Stomach (tissue), 9 donors: Measurements from ENCODE around the gene CDK17. TPM values are rescaled to one million over a fixed set of nuclear protein-coding genes. Genes with fewer than 3 reads are reported as not detected.
A peak's percentile ranks its signal among the peaks of the same experiment; 100 is the strongest.
"Not testable (repeated sequence)": the region's sequence is repeated elsewhere in the genome, so short reads cannot be mapped to it uniquely, and the experiment has no call there.

Experiments used
- DNase-seq, 2 donors: peaks; one replicate each; pipeline versions ENCODE4 v3.0.0 to v3.0.0-alpha.2; 2013 to 2019
- H3K27ac ChIP-seq, 5 donors: fragments of 200-600 bp in 4 of 5; sonication (generic) in 4 of 5; one replicate each; pipeline ENCODE4 v1.5.1; 2013 to 2019; ENCODE audit warnings: mild to moderate bottlenecking in 1 of 5, moderate library complexity in 1 of 5
- H3K27me3 ChIP-seq, 3 donors: fragments of 200-600 bp; sonication (generic); one replicate each; pipeline ENCODE4 v1.5.1; 2017 to 2019; ENCODE audit warnings: mixed run types in 1 of 3
- H3K36me3 ChIP-seq, 4 donors: fragments of 200-600 bp; sonication (generic); 1 replicate in 3 of 4; 2 replicates in 1 of 4; pipeline ENCODE4 v1.5.1; 2016 to 2019
- H3K4me1 ChIP-seq, 4 donors: fragments of 200-600 bp; sonication (generic); one replicate each; pipeline ENCODE4 v1.5.1; 2016 to 2019
- H3K4me3 ChIP-seq, 4 donors: fragments of 200-600 bp; sonication (generic) in 3 of 4; one replicate each; pipeline ENCODE4 v1.5.1; 2016 to 2019; ENCODE audit warnings: mild to moderate bottlenecking in 1 of 4
- H3K9me3 ChIP-seq, 4 donors: fragments of 200-600 bp; sonication (generic); one replicate each; pipeline ENCODE4 v1.5.1; 2016 to 2019
- CTCF ChIP-seq, 7 experiments: fragments of 450-650 bp in 4 of 7; fragments of 200-600 bp in 3 of 7; sonication (generic) in 3 of 7; IDR thresholded peaks; one replicate each; pipeline ENCODE4 v1.5.1; 2016 to 2019; ENCODE audit warnings: antibody characterized with exemption in 7 of 7, control low read depth in 2 of 7, mild to moderate bottlenecking in 1 of 7
- EP300 ChIP-seq: sonication (generic); formaldehyde crosslinking; IDR thresholded peaks from one replicate; pipeline ENCODE4 v1.6.1; 2017; ENCODE audit warnings: antibody characterized with exemption
- POLR2A ChIP-seq, 4 donors: fragments of 450-650 bp; IDR thresholded peaks; one replicate each; pipeline ENCODE4 v1.6.1; 2016; ENCODE audit warnings: antibody characterized with exemption in 4 of 4, control low read depth in 2 of 4, mild to moderate bottlenecking in 1 of 4, moderate library complexity in 1 of 4
- POLR2AphosphoS5 ChIP-seq, 3 donors: sonication (generic); formaldehyde crosslinking; IDR thresholded peaks; one replicate each; pipeline ENCODE4 v1.6.1; 2016; ENCODE audit warnings: antibody characterized with exemption in 3 of 3
- WGBS, 5 donors: extraction: QIAGEN DNeasy Blood & Tissue Kit in 3 of 5; methylation state at CpG; one replicate each; pipeline versions ENCODE4 v1.1.5 to v1.1.7; 2013 to 2018; 5-methylcytosine and 5-hydroxymethylcytosine counted together
- intact Hi-C: fragments of 100-400 bp; cut with DNase I; formaldehyde crosslinking; loops from one replicate; pipeline ENCODE4 v1.15.1; 2023; ENCODE audit warnings: low total_unique reads
- polyA plus RNA-seq, 3 donors: library from polyadenylated mRNA; stranded (reverse); fragments of 200-250 nt; gene quantifications; one replicate each; pipeline ENCODE4 v1.2.3, GENCODE V29; 2013
- total RNA-seq, 5 donors: library from RNA; depleted of rRNA; stranded (reverse); fragments of >200 nt; gene quantifications; one replicate each; pipeline versions ENCODE4 v1.1.0 to v1.2.3, GENCODE V29; 2014 to 2016
- donor health status: healthy with polysubstance abuse.
- donor health status: Bipolar disorder and iron deficiency.
- donor health status: healthy.

CDK17 gene
- total and polyA plus RNA-seq, 8 donors, result 5.4 to 137 (median 40.5) TPM

- TF ChIP-seq CTCF (IDR thresholded peaks at IDR 0.05) (no peak), EP300 (no peak), POLR2A (IDR thresholded peaks at IDR 0.05) (no peak)
- Histone ChIP-seq H3K27ac (peak overlapping the region in 1 of 5 donors; percentile 17), H3K27me3 (no peaks in the 10 kb centered on the region), H3K36me3 (no peaks in the 10 kb centered on the region), H3K9me3 (no peaks in the 10 kb centered on the region), H3K4me1 (peaks cover 0 to 11% (median 3%) of the 10 kb centered on the region in 4 donors), H3K4me3 (no peak overlapping the region)
- intact Hi-C loops, result no loop called here
- 67 to 77% (median 70%) methylated on average over 3 of the region's 3 CpGs for WGBS, 5 donors
- DNase-seq, result no peak
These were observed 38.1 kb upstream of the CDK17 start for GRCh38 chr12:96438330-96438729.

- Histone ChIP-seq H3K4me1 (peaks cover 0 to 11% (median 3%) of the 10 kb centered on the region in 4 donors), H3K27me3 (no peaks in the 10 kb centered on the region), H3K9me3 (no peaks in the 10 kb centered on the region), H3K27ac (no peak overlapping the region), H3K4me3 (no peak overlapping the region), H3K36me3 (no peaks in the 10 kb centered on the region)
- intact Hi-C loops, result no loop called here
- TF ChIP-seq POLR2A (IDR thresholded peaks at IDR 0.05) (no peak), POLR2AphosphoS5 (IDR thresholded peaks at IDR 0.05) (no peak), EP300 (no peak), CTCF (IDR thresholded peaks at IDR 0.05) (no peak)
- no peak for DNase-seq
- WGBS, 5 donors, result 36 to 95% (median 85%) methylated on average over 1 of the region's 1 CpG
These were observed 36.9 kb upstream of the CDK17 start for GRCh38 chr12:96437171-96437445.

- TF ChIP-seq EP300 (no peak), POLR2AphosphoS5 (IDR thresholded peaks at IDR 0.05) (no peak), POLR2A (IDR thresholded peaks at IDR 0.05) (no peak)
- Histone ChIP-seq H3K36me3 (no peaks in the 10 kb centered on the region), H3K4me1 (peaks cover 0 to 11% (median 3%) of the 10 kb centered on the region in 4 donors), H3K4me3 (no peak overlapping the region), H3K9me3 (no peaks in the 10 kb centered on the region), H3K27ac (no peak overlapping the region), H3K27me3 (no peaks in the 10 kb centered on the region)
- DNase-seq, result no peak
- 76 to 79% (median 78%) methylated on average over 8 of the region's 8 CpGs for WGBS, 5 donors
- intact Hi-C loops, result no loop called here
These were observed 36.3 kb upstream of the CDK17 start for GRCh38 chr12:96436366-96437170.

GRCh38 chr12:96434107-96434506 lies 33.9 kb upstream of the CDK17 start:
- DNase-seq, result peak in 1 of 2 donors; percentile 76
- H3K27me3 ChIP-seq, result no peaks in the 10 kb centered on the region
- 37 to 53% (median 51%) methylated on average over 6 of the region's 6 CpGs for WGBS, 5 donors
- TF ChIP-seq POLR2AphosphoS5 (IDR thresholded peaks at IDR 0.05) (peak in 1 of 3 donors; percentile 38), POLR2A (IDR thresholded peaks at IDR 0.05) (no peak)
- no peaks in the 10 kb centered on the region for H3K9me3 ChIP-seq
- H3K4me1 ChIP-seq, result peaks cover 0 to 11% (median 3%) of the 10 kb centered on the region in 4 donors
- no peak overlapping the region for H3K4me3 ChIP-seq
- H3K27ac ChIP-seq, result peak overlapping the region in 3 of 5 donors; percentile 16 to 24 (median 17)
- intact Hi-C loops, result no loop called here
- H3K36me3 ChIP-seq, result no peaks in the 10 kb centered on the region

- H3K9me3 ChIP-seq, result not testable (repeated sequence)
- 93 to 99% (median 97%) methylated on average over 3 to 4 of the region's 4 CpGs for WGBS, 5 donors
These were observed 32.5 kb upstream of the CDK17 start for GRCh38 chr12:96432496-96433321.

More at GRCh38 chr12:96432496-96433321, 32.5 kb upstream of the CDK17 start:
- H3K36me3 ChIP-seq, H3K4me3 ChIP-seq, H3K27me3 ChIP-seq, intact Hi-C loops, H3K27ac ChIP-seq, DNase-seq, H3K4me1 ChIP-seq: not testable (repeated sequence)
